Measurements from ENCODE around the gene GBA2.

Gene GBA2

GRCh38 chr9:35791297-35791921 is 42.4 kb upstream of the GBA2 start, which contains the start of gene NPR2:
TSS of gene NPR2 (plus strand) at chr9:35791591. CDS start at chr9:35792409, 818 bp downstream.
- TF ChIP-seq CTCF (conservative IDR thresholded peaks at IDR 0.05; ENCODE audit: low read depth, low read length) = no peak
- peak within 1 kb of the TSS; percentile 63 for H3K4me3 ChIP-seq (ENCODE audit: low read depth, low read length)
- DNase-seq (ENCODE audit: low read depth) = peak; percentile 30

- peak; percentile 92 for DNase-seq (ENCODE audit: low read depth)
- peak overlapping the region; percentile 63 for H3K4me3 ChIP-seq (ENCODE audit: low read depth, low read length)
- TF ChIP-seq CTCF (conservative IDR thresholded peaks at IDR 0.05; ENCODE audit: low read depth, low read length) = peak; percentile 90
Measured at GRCh38 chr9:35790385-35791296, 41.6 kb upstream of the GBA2 start.

- TF ChIP-seq CTCF (conservative IDR thresholded peaks at IDR 0.05; ENCODE audit: low read depth, low read length) = no peak
- no peak for DNase-seq (ENCODE audit: low read depth)
- H3K4me3 ChIP-seq (ENCODE audit: low read depth, low read length) = no peak overlapping the region
Measured at GRCh38 chr9:35790025-35790384, 41.0 kb upstream of the GBA2 start.

- no peak for DNase-seq (ENCODE audit: low read depth)
- TF ChIP-seq CTCF (conservative IDR thresholded peaks at IDR 0.05; ENCODE audit: low read depth, low read length) = no peak
Measured at GRCh38 chr9:35789541-35789940, 40.5 kb upstream of the GBA2 start.

GRCh38 chr9:35783418-35783817 is 34.4 kb upstream of the GBA2 start:
- H3K4me3 ChIP-seq (ENCODE audit: low read depth, low read length) = no peak overlapping the region
- no peak for TF ChIP-seq CTCF (conservative IDR thresholded peaks at IDR 0.05; ENCODE audit: low read depth, low read length)
- no peak for DNase-seq (ENCODE audit: low read depth)

More at GRCh38 chr9:35789541-35789940, 40.5 kb upstream of the GBA2 start:
- no peak overlapping the region for H3K4me3 ChIP-seq (ENCODE audit: low read depth, low read length)

GRCh38 chr9:35781066-35781465 is 32.0 kb upstream of the GBA2 start:
- DNase-seq (ENCODE audit: low read depth) = no peak
- no peak for TF ChIP-seq CTCF (conservative IDR thresholded peaks at IDR 0.05; ENCODE audit: low read depth, low read length)
- no peak overlapping the region for H3K4me3 ChIP-seq (ENCODE audit: low read depth, low read length)

Data from choroid plexus epithelial cell (primary cell).